ENCODE data around the gene PKP4. TPM values are rescaled to one million over a fixed set of nuclear protein-coding genes. Genes with fewer than 3 reads are reported as not detected.

The PKP4 gene
- total and polyA plus RNA-seq, 7 donors, result 6.8 to 23.8 (median 18.0) TPM

DNA sequence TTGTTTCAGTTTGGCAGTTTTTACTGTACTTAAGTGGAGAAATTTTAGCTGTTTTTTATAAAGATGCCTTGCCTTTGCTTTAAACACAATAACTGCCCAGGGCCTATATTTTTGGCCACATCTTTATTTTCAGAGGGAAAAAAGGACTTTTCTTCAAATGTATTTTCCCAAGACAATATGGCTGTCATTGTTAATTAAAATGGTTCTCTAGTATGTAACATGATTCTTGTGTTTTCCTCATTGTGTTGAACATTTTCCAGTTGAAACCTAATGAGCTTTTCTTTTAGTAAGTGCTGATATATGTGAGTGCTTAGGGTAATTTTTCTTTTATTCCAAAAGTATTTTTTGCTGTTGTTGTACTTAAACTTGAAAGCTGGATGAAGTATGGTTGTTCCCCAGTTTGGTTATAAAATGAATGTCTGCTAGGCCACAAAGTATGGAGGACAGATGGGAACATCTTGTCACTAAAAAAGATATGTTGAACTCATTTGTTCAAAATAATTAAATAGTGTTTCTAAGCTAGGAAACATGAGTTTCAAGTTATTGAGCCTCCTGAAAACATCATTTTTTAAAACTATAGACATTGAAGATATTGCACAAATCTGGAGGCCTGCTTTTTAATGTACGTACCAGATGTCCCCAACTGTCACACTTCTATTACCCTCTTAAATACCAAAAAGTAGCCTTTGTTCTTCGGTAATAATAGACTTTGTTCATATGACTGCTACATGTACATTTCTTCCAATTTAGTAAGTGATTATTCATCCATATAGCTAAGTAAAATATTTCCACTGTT is 190.9 kb downstream of the PKP4 start:
- intact Hi-C loops (cut with DNase I), result no loop called here
- Histone ChIP-seq H3K36me3 (ENCODE audit: insufficient read depth in 1 of 2, low read depth in 1 of 2) (peaks cover 2 to 3% of the 10 kb centered on the region in 2 donors), H3K4me1 (no peaks in the 10 kb centered on the region), H3K27ac (no peak overlapping the region), H3K27me3 (ENCODE audit: insufficient read depth in 3 of 3, low read length in 2 of 3) (no peaks in the 10 kb centered on the region), H3K9me3 (no peaks in the 10 kb centered on the region), H3K4me3 (no peak overlapping the region)
- no peak for ATAC-seq
- no peak for DNase-seq
- TF ChIP-seq, protein P1, sequence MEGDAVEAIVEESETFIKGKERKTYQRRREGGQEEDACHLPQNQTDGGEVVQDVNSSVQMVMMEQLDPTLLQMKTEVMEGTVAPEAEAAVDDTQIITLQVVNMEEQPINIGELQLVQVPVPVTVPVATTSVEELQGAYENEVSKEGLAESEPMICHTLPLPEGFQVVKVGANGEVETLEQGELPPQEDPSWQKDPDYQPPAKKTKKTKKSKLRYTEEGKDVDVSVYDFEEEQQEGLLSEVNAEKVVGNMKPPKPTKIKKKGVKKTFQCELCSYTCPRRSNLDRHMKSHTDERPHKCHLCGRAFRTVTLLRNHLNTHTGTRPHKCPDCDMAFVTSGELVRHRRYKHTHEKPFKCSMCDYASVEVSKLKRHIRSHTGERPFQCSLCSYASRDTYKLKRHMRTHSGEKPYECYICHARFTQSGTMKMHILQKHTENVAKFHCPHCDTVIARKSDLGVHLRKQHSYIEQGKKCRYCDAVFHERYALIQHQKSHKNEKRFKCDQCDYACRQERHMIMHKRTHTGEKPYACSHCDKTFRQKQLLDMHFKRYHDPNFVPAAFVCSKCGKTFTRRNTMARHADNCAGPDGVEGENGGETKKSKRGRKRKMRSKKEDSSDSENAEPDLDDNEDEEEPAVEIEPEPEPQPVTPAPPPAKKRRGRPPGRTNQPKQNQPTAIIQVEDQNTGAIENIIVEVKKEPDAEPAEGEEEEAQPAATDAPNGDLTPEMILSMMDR (IDR thresholded peaks at IDR 0.05), result no peak
- 76 to 84% (median 82%) methylated on average over 2 of the region's 2 CpGs for WGBS, 3 donors

DNA sequence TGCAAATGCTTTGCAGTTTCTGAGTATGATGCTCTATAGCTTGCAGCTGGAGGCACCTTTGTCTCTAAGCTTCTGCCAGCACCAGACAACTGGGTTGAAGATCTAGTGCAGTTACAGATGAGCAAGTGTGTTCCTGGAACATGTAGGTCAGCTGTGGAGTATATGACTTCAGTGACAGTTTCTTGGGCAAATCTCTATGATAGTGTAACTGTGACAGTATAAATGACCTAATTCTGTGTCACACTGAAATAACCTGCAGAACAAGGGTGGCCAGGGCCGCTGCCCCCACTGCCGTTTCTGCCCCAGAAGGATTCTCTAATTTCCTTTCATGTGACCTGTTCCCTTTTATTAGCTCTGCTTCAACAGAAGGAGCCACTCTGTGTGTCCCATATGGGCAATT is 193.1 kb downstream of the PKP4 start:
- Histone ChIP-seq H3K4me3 (no peak overlapping the region), H3K36me3 (ENCODE audit: insufficient read depth in 1 of 2, low read depth in 1 of 2) (peaks cover 0 to 3% of the 10 kb centered on the region in 2 donors), H3K27ac (no peak overlapping the region), H3K27me3 (ENCODE audit: insufficient read depth in 3 of 3, low read length in 2 of 3) (no peaks in the 10 kb centered on the region), H3K4me1 (no peaks in the 10 kb centered on the region), H3K9me3 (no peaks in the 10 kb centered on the region)
- DNase-seq (no peak), ATAC-seq (no peak)
- TF ChIP-seq, protein P1 (IDR thresholded peaks at IDR 0.05), result no peak
- intact Hi-C loops (cut with DNase I), result no loop called here
- WGBS, 3 donors, result 54 to 61% (median 61%) methylated on average over 2 of the region's 2 CpGs

DNA sequence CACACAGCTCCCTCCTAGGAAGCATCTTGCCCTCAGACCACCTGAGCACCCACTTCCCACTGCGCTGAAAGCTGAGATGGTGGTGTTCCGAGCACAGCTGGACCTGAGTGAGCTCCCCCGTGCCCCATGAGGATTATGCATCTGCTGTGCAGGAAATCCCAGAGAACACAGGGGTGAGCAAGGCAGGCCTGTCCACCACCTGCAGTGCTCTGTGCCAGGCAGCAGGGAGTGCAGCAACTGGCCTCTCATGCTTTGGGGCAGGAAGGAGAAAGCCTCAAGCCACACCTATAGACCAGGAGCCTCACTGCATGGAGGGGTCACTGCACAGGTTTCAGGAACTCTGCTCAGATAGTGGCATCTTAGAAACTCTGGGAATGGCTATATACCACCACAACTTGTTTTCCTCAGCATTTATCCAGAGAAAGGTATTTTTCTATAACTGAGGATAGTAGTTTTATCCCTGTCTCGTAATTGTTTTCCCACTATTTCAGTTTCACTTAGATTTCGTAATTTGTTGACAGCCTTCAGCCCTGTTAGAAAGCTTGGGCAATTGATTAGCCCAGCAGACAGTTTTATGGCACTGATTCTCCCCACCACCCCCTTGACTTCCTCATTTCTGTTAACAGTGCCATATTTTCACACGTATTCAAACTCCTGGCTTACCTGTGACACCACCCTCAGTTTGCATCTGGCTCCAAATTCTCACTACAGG is 194.1 kb downstream of the PKP4 start:
- ATAC-seq, result no peak

DNA sequence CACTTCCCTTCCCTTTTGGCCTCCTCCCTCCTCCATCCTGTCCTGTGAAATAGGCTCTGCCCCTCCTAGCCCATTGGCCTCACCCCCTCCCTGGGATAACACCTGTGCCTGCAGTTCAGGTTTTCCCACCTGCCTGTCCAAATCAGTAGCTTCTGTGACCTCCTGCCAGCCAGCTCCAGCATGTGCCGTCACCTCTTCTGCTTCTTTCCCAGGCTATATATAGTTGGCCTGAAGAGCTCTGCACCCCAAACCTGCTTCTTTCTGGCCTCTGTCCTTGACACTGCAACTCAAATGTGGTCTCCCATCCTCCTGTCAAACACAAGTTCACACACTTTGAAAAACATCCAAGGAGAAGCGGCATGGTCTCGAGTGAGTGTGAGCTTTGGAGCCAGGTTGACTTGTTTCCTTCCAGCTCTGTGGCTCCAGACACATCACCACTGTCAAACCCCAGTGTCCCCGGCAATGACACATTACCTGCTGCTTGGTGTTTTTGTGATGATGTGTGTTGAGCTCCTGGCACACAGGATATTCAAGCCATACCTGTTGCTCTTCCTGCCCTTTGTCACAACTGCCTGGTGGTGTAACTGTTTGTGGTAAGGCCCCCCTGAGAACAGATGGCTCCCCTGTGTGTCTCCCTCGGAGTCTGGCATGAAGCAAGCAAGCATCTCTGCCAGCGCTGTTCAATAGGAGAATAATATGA is 194.8 kb downstream of the PKP4 start:
- no peaks in the 10 kb centered on the region for H3K27me3 ChIP-seq (ENCODE audit: insufficient read depth in 3 of 3, low read length in 2 of 3)
- no peak for DNase-seq
- H3K36me3 ChIP-seq (ENCODE audit: insufficient read depth in 1 of 2, low read depth in 1 of 2), result peaks cover 0 to 3% of the 10 kb centered on the region in 2 donors
- no peaks in the 10 kb centered on the region for H3K9me3 ChIP-seq
- no peak for ATAC-seq
- H3K4me3 ChIP-seq, result no peak overlapping the region
- WGBS, 3 donors, result 79 to 93% (median 90%) methylated on average over 6 of the region's 6 CpGs
- no peak overlapping the region for H3K27ac ChIP-seq
- TF ChIP-seq, protein P1 (IDR thresholded peaks at IDR 0.05), result no peak
- intact Hi-C loops (cut with DNase I), result no loop called here
- no peaks in the 10 kb centered on the region for H3K4me1 ChIP-seq

More for the DNA sequence above, 194.1 kb downstream of the PKP4 start:
- no peak for DNase-seq
- Histone ChIP-seq H3K4me1 (no peaks in the 10 kb centered on the region), H3K36me3 (ENCODE audit: insufficient read depth in 1 of 2, low read depth in 1 of 2) (peaks cover 0 to 3% of the 10 kb centered on the region in 2 donors), H3K4me3 (no peak overlapping the region), H3K27ac (no peak overlapping the region), H3K9me3 (no peaks in the 10 kb centered on the region), H3K27me3 (ENCODE audit: insufficient read depth in 3 of 3, low read length in 2 of 3) (no peaks in the 10 kb centered on the region)
- intact Hi-C loops (cut with DNase I), result no loop called here
- TF ChIP-seq, protein P1 (IDR thresholded peaks at IDR 0.05), result no peak
- WGBS, 3 donors, result 84 to 87% (median 87%) methylated on average over 6 of the region's 6 CpGs
